ENCODE results near the gene TMEM229B. TPM values are rescaled to one million over a fixed set of nuclear protein-coding genes. Genes with fewer than 3 reads are reported as not detected.

The TMEM229B gene
- total RNA-seq, 1 experiment from 2014 or later, result 0.71 TPM

GRCh38 chr14:67526181-67526580 lies 37.7 kb upstream of the TMEM229B start:
- POLR2A ChIA-PET, result interaction anchor here (1.0 kb wide), 1 partner anchor 45 kb away, joined by 4 read pairs; no protein-coding TSS in a partner anchor
- Histone ChIP-seq H2AFZ (ENCODE audit: low read depth, low read length, poor library complexity, severe bottlenecking) (no peak overlapping the region), H4K20me1 (ENCODE audit: insufficient read depth) (no peaks in the 10 kb centered on the region), H3K9ac (ENCODE audit: low read length) (no peak overlapping the region), H3K4me3 (replicated peaks in 1 of 2; ENCODE audit: low read depth in 1 of 2, low read length in 2 of 2) (no peak overlapping the region), H3K36me3 (ENCODE audit: control insufficient read depth in 1 of 2, insufficient read depth in 2 of 2, low read length in 2 of 2) (no peaks in the 10 kb centered on the region), H3K79me2 (ENCODE audit: insufficient read depth, low read length) (no peaks in the 10 kb centered on the region), H3K4me2 (ENCODE audit: low read length) (no peak overlapping the region), H3K4me1 (ENCODE audit: control insufficient read depth in 1 of 2, insufficient read depth in 2 of 2, low read length in 2 of 2) (peaks cover 0 to 11% of the 10 kb centered on the region in 2 experiments; a peak in 2 of 4 replicates), H3K27ac (ENCODE audit: low read depth, low read length) (no peak overlapping the region), H3K27me3 (ENCODE audit: insufficient read depth, low read length) (peaks cover 23% of the 10 kb centered on the region; the same call in 1 of the 2 replicates), H3K9me3 (ENCODE audit: control insufficient read depth in 1 of 2, insufficient read depth in 1 of 2, low read depth in 1 of 2, low read length in 2 of 2) (no peaks in the 10 kb centered on the region), H3K9me2 (ENCODE audit: insufficient read depth) (no peaks in the 10 kb centered on the region)
- intact Hi-C loops (cut with micrococcal nuclease), result loop anchor here (1.0 to 2.0 kb wide), 3 partner anchors 45 to 179 kb away; no protein-coding TSS in a partner anchor
- RAD21 ChIA-PET (ENCODE audit: low non-redundant PET in 1 of 2, low total read pairs in 2 of 2, uncharacterized antibody in 2 of 2, unreplicated experiment in 2 of 2), result interaction anchor here (1.0 to 1.4 kb wide), 5 partner anchors 45 to 178 kb away, joined by 3 to 15 read pairs (median 6); no protein-coding TSS in a partner anchor
- ATAC-seq (no peak), DNase-seq (ENCODE audit: low read depth, low spot score) (no peak)
- no peak for TF ChIP-seq YY1 (IDR thresholded peaks at IDR 0.05; ENCODE audit: extremely low read depth, insufficient replicate concordance, low read depth, low read length)
- TF ChIP-seq ZNF274 (IDR thresholded peaks at IDR 0.05; ENCODE audit: low read depth, low read length), result no peak
- TF ChIP-seq EGR1 (IDR thresholded peaks at IDR 0.05; ENCODE audit: low read depth), result no peak
- no peak for TF ChIP-seq MAX (IDR thresholded peaks at IDR 0.05)
- no peak for TF ChIP-seq CEBPB (IDR thresholded peaks at IDR 0.05; ENCODE audit: low read depth)
- no peak for TF ChIP-seq JUND (IDR thresholded peaks at IDR 0.05)
- TF ChIP-seq ZBTB33 (IDR thresholded peaks at IDR 0.05; ENCODE audit: extremely low read depth, insufficient replicate concordance, low read length), result no peak
- no peak for TF ChIP-seq ATF3 (IDR thresholded peaks at IDR 0.05)
- no peak for TF ChIP-seq EZH2phosphoT487 (IDR thresholded peaks at IDR 0.05; ENCODE audit: borderline replicate concordance)
- BruUV-seq (replicated peaks), result no TSS peak
- CTCF ChIA-PET, result interaction anchor here (0.9 to 2.6 kb wide), 27 partner anchors 10 to 186 kb away, joined by 3 to 52 read pairs (median 5); partner anchors contain the start of genes ARG2, ATP6V1D, PIGH and RDH12

Measured in HCT116 (cell line).